Measurements from ENCODE around the gene NAP1L1.

NAP1L1 gene

DNA sequence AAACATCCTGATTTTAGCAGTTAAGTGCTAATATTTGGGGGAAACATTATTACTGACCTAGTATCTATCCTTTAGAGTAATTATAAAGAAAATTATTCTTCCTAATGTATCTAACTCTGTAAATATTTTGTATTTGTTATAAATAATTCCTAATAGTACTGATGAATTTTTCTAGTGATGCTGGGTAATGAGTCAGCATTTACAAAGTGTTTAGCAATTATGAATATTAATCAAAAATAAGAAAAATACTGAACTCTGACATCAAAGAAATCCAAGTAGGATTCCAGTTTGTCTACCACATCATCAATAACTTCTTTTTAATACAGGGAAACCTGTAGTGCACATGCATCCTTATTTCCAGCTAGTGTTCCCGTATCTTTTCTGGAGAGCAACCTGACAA is 9.0 kb downstream of the NAP1L1 start:
- H3K4me3 ChIP-seq (replicated peaks in 1 of 2; ENCODE audit: low read depth in 2 of 2, low read length in 2 of 2), result no peak overlapping the region
- DNase-seq (ENCODE audit: low read depth in 2 of 2), result no peak
- TF ChIP-seq, protein P1, sequence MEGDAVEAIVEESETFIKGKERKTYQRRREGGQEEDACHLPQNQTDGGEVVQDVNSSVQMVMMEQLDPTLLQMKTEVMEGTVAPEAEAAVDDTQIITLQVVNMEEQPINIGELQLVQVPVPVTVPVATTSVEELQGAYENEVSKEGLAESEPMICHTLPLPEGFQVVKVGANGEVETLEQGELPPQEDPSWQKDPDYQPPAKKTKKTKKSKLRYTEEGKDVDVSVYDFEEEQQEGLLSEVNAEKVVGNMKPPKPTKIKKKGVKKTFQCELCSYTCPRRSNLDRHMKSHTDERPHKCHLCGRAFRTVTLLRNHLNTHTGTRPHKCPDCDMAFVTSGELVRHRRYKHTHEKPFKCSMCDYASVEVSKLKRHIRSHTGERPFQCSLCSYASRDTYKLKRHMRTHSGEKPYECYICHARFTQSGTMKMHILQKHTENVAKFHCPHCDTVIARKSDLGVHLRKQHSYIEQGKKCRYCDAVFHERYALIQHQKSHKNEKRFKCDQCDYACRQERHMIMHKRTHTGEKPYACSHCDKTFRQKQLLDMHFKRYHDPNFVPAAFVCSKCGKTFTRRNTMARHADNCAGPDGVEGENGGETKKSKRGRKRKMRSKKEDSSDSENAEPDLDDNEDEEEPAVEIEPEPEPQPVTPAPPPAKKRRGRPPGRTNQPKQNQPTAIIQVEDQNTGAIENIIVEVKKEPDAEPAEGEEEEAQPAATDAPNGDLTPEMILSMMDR (IDR thresholded peaks at IDR 0.05; ENCODE audit: low read depth, low read length), result no peak

DNA sequence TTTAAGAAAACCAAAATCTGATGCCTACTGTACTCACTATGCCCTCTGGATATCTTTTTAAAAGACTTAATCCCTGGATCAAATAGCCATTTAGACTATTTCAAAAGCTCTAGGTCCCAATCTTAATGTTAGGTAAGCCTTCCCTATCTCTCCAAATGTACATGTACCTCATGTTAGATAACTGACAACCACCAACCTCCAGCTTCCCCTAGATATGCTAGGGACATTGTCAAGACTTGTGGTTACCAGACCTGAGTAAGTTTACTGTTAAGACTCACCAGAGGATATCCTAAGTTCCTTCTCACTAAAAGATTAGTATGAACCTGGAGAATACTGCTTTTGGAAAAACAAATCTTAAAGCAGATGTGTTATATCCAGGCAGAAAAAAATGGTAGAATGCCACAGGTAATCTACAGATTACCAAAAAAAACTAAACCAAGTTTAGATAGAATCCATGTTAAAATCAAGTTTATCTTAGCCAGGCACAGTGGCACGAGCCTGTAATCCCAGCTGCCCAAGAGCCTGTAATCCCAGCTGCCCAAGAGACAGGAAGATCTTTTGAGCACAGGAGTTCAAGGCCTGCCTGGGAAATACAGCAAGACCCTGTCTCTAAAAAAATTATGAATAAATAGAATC is 9.7 kb downstream of the NAP1L1 start:
- no peak for DNase-seq (ENCODE audit: low read depth in 2 of 2)
- no peak overlapping the region for H3K4me3 ChIP-seq (replicated peaks in 1 of 2; ENCODE audit: low read depth in 2 of 2, low read length in 2 of 2)
- TF ChIP-seq, protein P1 (IDR thresholded peaks at IDR 0.05; ENCODE audit: low read depth, low read length), result no peak

DNA sequence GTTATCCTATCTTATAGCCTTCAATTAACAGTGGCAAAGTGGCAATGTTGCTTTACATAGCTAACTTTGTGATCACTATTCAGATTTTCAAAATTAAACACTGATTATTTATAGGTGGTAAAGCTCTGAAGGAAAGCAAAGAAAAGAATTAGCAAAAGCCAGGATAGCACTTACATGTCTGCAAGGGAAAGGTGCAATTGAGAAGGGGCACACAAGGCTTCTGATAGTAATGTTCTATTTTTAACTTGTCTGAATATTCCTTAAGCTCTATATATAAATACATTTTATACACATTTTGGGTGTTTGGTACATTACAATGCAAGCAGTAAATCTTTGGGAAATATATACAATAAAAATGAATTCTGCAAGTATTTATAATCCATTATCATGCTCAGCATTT is 10.9 kb downstream of the NAP1L1 start:
- DNase-seq (ENCODE audit: low read depth in 2 of 2), result no peak
- no peak overlapping the region for H3K4me3 ChIP-seq (replicated peaks in 1 of 2; ENCODE audit: low read depth in 2 of 2, low read length in 2 of 2)
- TF ChIP-seq, protein P1 (IDR thresholded peaks at IDR 0.05; ENCODE audit: low read depth, low read length), result no peak

DNA sequence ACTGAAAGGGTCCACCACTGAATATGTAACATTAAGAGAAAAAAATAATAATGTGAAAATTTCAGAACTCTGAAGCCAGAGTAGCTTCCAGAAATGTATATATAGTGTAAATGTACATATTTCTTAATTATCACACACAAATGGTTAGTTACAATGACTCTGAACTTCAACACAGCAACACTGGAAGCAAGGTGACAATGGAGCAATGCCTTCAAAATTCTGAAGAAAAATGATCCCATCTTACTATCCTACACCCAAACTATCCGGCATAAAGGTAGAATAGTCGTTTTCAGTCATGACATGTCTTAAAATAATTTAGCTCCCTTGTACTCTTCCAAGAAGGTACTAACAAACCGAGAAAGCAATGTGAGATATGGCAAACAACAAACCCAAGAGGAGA is 11.9 kb downstream of the NAP1L1 start:
- H3K4me3 ChIP-seq (replicated peaks in 1 of 2; ENCODE audit: low read depth in 2 of 2, low read length in 2 of 2), result no peak overlapping the region
- TF ChIP-seq, protein P1 (IDR thresholded peaks at IDR 0.05; ENCODE audit: low read depth, low read length), result no peak
- no peak for DNase-seq (ENCODE audit: low read depth in 2 of 2)

DNA sequence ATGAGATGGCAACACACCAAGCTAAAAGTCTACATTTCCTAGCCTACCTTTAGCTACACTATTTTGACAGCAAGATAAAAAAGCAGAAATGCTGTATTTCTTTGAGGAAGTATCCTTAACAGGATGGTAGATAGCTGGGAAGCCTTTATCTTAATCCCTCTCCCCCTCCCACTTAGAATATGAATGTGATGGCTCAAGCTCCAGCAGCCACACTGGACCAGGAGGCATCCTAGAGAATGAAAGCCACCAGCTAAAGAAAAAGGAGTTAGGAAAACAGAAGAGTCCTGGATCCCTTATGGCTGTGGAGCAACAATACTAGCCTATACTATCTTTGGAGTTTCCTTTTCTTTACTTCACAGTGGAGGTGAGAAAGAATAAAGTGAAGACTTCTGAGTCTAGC is 15.1 kb downstream of the NAP1L1 start:
- no peak for DNase-seq (ENCODE audit: low read depth in 2 of 2)
- no peak overlapping the region for H3K4me3 ChIP-seq (replicated peaks in 1 of 2; ENCODE audit: low read depth in 2 of 2, low read length in 2 of 2)
- TF ChIP-seq, protein P1 (IDR thresholded peaks at IDR 0.05; ENCODE audit: low read depth, low read length), result no peak

DNA sequence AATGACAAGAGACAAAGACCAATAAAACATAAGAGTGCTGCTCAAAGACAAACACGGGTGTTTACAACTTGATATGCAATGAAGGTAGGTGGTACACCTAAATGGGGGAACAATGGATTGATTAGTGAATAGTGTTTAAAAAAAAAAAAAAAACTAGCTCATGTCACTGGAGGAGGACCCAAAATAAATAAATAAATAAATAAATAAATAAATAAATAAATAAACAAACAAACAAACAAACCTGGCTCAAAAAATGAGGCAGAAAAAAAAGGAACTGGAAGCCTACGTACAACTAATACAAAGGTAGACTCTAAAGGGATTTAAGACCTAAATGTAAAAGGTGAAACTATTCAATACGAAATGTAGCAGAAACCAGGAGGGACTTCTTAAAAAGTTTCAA is 18.6 kb downstream of the NAP1L1 start:
- DNase-seq (ENCODE audit: low read depth in 2 of 2), result no peak

More for the DNA sequence above, 18.6 kb downstream of the NAP1L1 start:
- TF ChIP-seq, protein P1 (IDR thresholded peaks at IDR 0.05; ENCODE audit: low read depth, low read length), result no peak
- H3K4me3 ChIP-seq (replicated peaks in 1 of 2; ENCODE audit: low read depth in 2 of 2, low read length in 2 of 2), result no peak overlapping the region
